Right cardiac atrium (tissue), 5 donors: ENCODE data around the gene LHCGR. TPM values are rescaled to one million over a fixed set of nuclear protein-coding genes. Genes with fewer than 3 reads are reported as not detected.

Experiments
- ATAC-seq, 2 donors: fragments of 200-7000 bp; cut with Tn5 transposase; one replicate each; pipeline versions ENCODE4 v1.8.0 to v1.9.1; 2020; ENCODE audit warnings: moderate library complexity in 2 of 2, mild to moderate bottlenecking in 1 of 2
- DNase-seq, 3 donors: peaks; one replicate each; pipeline ENCODE4 v3.0.0-alpha.2; 2020
- H3K27ac ChIP-seq: one replicate; pipeline ENCODE4 v1.5.1; 2013; ENCODE audit warnings: mild to moderate bottlenecking, low read length, control low read depth, moderate library complexity
- H3K27me3 ChIP-seq: one replicate; pipeline ENCODE4 v1.6.1; 2013; ENCODE audit not compliant: control insufficient read depth, insufficient read depth
- H3K4me1 ChIP-seq: one replicate; pipeline ENCODE4 v1.6.1; 2013; ENCODE audit warnings: low read length; ENCODE audit not compliant: control insufficient read depth, insufficient read depth
- H3K4me3 ChIP-seq: one replicate; pipeline ENCODE4 v1.5.1; 2013; ENCODE audit warnings: low read length, control low read depth
- H3K9me3 ChIP-seq: one replicate; pipeline ENCODE4 v1.6.1; 2013; ENCODE audit warnings: low read length; ENCODE audit not compliant: control insufficient read depth
- WGBS: extraction: QIAGEN DNeasy Blood & Tissue Kit; methylation state at CpG from one replicate; pipeline ENCODE4 v1.1.7; 2013; 5-methylcytosine and 5-hydroxymethylcytosine counted together
- intact Hi-C, 4 donors: fragments of 100-400 bp; cut with DNase I; formaldehyde crosslinking; loops; one replicate each; pipeline versions ENCODE4 v1.11.0 to v1.14.0; 2022 to 2023
- polyA plus RNA-seq: library from polyadenylated mRNA; stranded (reverse); fragments of 200-250 nt; gene quantifications from one replicate; pipeline ENCODE4 v1.2.3, GENCODE V29; 2013
- total RNA-seq, 4 donors: library from RNA; stranded (reverse); fragmentation: NEBNext Ultra II Directional; extraction: Animal tissue kit (Norgen Biotek cat#: 25700); gene quantifications; one replicate each; pipeline ENCODE4 v1.2.1, GENCODE V29; 2021
- donor health status: healthy with polysubstance abuse.
- donor health status: DM: no; HTN: yes; CAD: no.
- donor health status: DM: no; HTN: no; CAD: no.
- donor health status: DM: no; HTN: yes; CAD: no; lungs with severe emphysema.
- donor health status: DM: yes; HTN: yes; CAD: no.

The LHCGR gene
- total and polyA plus RNA-seq, 5 donors = 0.07 TPM; not detected in 4

GRCh38 chr2:48722391-48722790 is 33.1 kb downstream of the LHCGR start:
- H3K27ac ChIP-seq = no peak overlapping the region
- no peaks in the 10 kb centered on the region for H3K4me1 ChIP-seq
- intact Hi-C loops = no loop called here
- WGBS = 81% methylated on average over 1 of the region's 1 CpG
- ATAC-seq = no peak
- H3K4me3 ChIP-seq = no peak overlapping the region
- no peak for DNase-seq
- no peaks in the 10 kb centered on the region for H3K27me3 ChIP-seq
- no peaks in the 10 kb centered on the region for H3K9me3 ChIP-seq

GRCh38 chr2:48721158-48721557 is 34.4 kb downstream of the LHCGR start:
- H3K4me1 ChIP-seq = no peaks in the 10 kb centered on the region
- intact Hi-C loops = no loop called here
- no peak overlapping the region for H3K4me3 ChIP-seq
- WGBS = 86% methylated on average over 2 of the region's 2 CpGs
- ATAC-seq (no peak), DNase-seq (no peak)
- H3K27ac ChIP-seq = no peak overlapping the region
- no peaks in the 10 kb centered on the region for H3K9me3 ChIP-seq
- H3K27me3 ChIP-seq = no peaks in the 10 kb centered on the region

GRCh38 chr2:48719480-48720177 is 35.9 kb downstream of the LHCGR start:
- no peaks in the 10 kb centered on the region for H3K27me3 ChIP-seq
- 72% methylated on average over 3 of the region's 3 CpGs for WGBS
- intact Hi-C loops = no loop called here
- no peaks in the 10 kb centered on the region for H3K9me3 ChIP-seq
- DNase-seq (no peak), ATAC-seq (no peak)
- H3K27ac ChIP-seq = no peak overlapping the region
- H3K4me1 ChIP-seq = peaks cover 2% of the 10 kb centered on the region
- H3K4me3 ChIP-seq = no peak overlapping the region

GRCh38 chr2:48717846-48718245 is 37.7 kb downstream of the LHCGR start:
- DNase-seq (no peak), ATAC-seq (no peak)
- 57% methylated on average over 3 of the region's 3 CpGs for WGBS
- Histone ChIP-seq H3K27ac (no peak overlapping the region), H3K4me1 (peaks cover 2% of the 10 kb centered on the region), H3K9me3 (no peaks in the 10 kb centered on the region), H3K27me3 (no peaks in the 10 kb centered on the region), H3K4me3 (no peak overlapping the region)
- intact Hi-C loops = no loop called here

GRCh38 chr2:48715956-48716355 is 39.6 kb downstream of the LHCGR start:
- intact Hi-C loops = no loop called here
- Histone ChIP-seq H3K4me1 (peaks cover 2% of the 10 kb centered on the region), H3K27me3 (no peaks in the 10 kb centered on the region), H3K27ac (no peak overlapping the region), H3K9me3 (no peaks in the 10 kb centered on the region), H3K4me3 (no peak overlapping the region)
- no peak for DNase-seq
- WGBS = 71% methylated on average over 1 of the region's 1 CpG
- no peak for ATAC-seq

GRCh38 chr2:48715042-48715899 is 40.3 kb downstream of the LHCGR start:
- WGBS = 60% methylated on average over 7 of the region's 7 CpGs
- intact Hi-C loops = no loop called here
- ATAC-seq = peak in 1 of 2 donors; percentile 53
- Histone ChIP-seq H3K27ac (no peak overlapping the region), H3K4me1 (peaks cover 2% of the 10 kb centered on the region), H3K27me3 (no peaks in the 10 kb centered on the region), H3K9me3 (no peaks in the 10 kb centered on the region), H3K4me3 (no peak overlapping the region)
- peak; percentile 39 to 72 (median 68) for DNase-seq

- DNase-seq = no peak
- Histone ChIP-seq H3K27ac (no peak overlapping the region), H3K27me3 (no peaks in the 10 kb centered on the region), H3K4me1 (peaks cover 2% of the 10 kb centered on the region), H3K9me3 (no peaks in the 10 kb centered on the region), H3K4me3 (no peak overlapping the region)
- ATAC-seq = peak in 1 of 2 donors; percentile 47
- intact Hi-C loops = no loop called here
- 31% methylated on average over 2 of the region's 2 CpGs for WGBS
Measured at GRCh38 chr2:48714245-48714644, 41.3 kb downstream of the LHCGR start.

- Histone ChIP-seq H3K4me1 (peaks cover 2% of the 10 kb centered on the region), H3K4me3 (no peak overlapping the region), H3K9me3 (no peaks in the 10 kb centered on the region), H3K27ac (no peak overlapping the region), H3K27me3 (no peaks in the 10 kb centered on the region)
- DNase-seq = no peak
- intact Hi-C loops = no loop called here
- WGBS = 44% methylated on average over 1 of the region's 1 CpG
- peak; percentile 20 to 39 for ATAC-seq
Measured at GRCh38 chr2:48713647-48714046, 41.9 kb downstream of the LHCGR start.

- Histone ChIP-seq H3K27me3 (no peaks in the 10 kb centered on the region), H3K4me1 (peaks cover 2% of the 10 kb centered on the region), H3K27ac (no peak overlapping the region), H3K9me3 (no peaks in the 10 kb centered on the region), H3K4me3 (no peak overlapping the region)
- ATAC-seq (no peak), DNase-seq (no peak)
- intact Hi-C loops = no loop called here
- 77% methylated on average over 2 of the region's 2 CpGs for WGBS
Measured at GRCh38 chr2:48712151-48712550, 43.4 kb downstream of the LHCGR start.

GRCh38 chr2:48711343-48711742 is 44.2 kb downstream of the LHCGR start:
- no peak for ATAC-seq
- H3K27ac ChIP-seq = no peak overlapping the region
- 49% methylated on average over 4 of the region's 4 CpGs for WGBS
- H3K4me3 ChIP-seq = no peak overlapping the region
- peaks cover 2% of the 10 kb centered on the region for H3K4me1 ChIP-seq
- intact Hi-C loops = no loop called here
- no peaks in the 10 kb centered on the region for H3K27me3 ChIP-seq
- DNase-seq = no peak
- H3K9me3 ChIP-seq = no peaks in the 10 kb centered on the region
